Left lung (tissue), 10 donors: Measurements from ENCODE around the gene GPC5. TPM values are rescaled to one million over a fixed set of nuclear protein-coding genes. Genes with fewer than 3 reads are reported as not detected.
"Not testable (repeated sequence)": the region's sequence is repeated elsewhere in the genome, so short reads cannot be mapped to it uniquely, and the experiment has no call there.

Experiments used
- ATAC-seq: fragments of 200-7000 bp; cut with Tn5 transposase; one replicate; pipeline ENCODE4 v1.9.1; 2020; ENCODE audit warnings: moderate library complexity
- DNase-seq, 4 donors: peaks; one replicate each; pipeline ENCODE4 v3.0.0-alpha.2; 2013 to 2020
- H3K27ac ChIP-seq, 2 donors: fragments of 200-600 bp; sonication (generic) in 1 of 2; one replicate each; pipeline versions ENCODE4 v1.5.0 to v1.8.0; 2020 to 2021
- H3K27me3 ChIP-seq, 2 donors: fragments of 200-600 bp; sonication (generic) in 1 of 2; one replicate each; pipeline versions ENCODE4 v1.5.0 to v1.8.0; 2020 to 2021
- H3K36me3 ChIP-seq, 2 donors: fragments of 200-600 bp; sonication (generic) in 1 of 2; one replicate each; pipeline versions ENCODE4 v1.5.0 to v1.8.0; 2020 to 2021
- H3K4me1 ChIP-seq, 2 donors: fragments of 200-600 bp; one replicate each; pipeline ENCODE4 v1.8.0; 2021
- H3K4me3 ChIP-seq, 2 donors: fragments of 200-600 bp; sonication (generic) in 1 of 2; one replicate each; pipeline versions ENCODE4 v1.5.0 to v1.8.0; 2020 to 2021; ENCODE audit warnings: mild to moderate bottlenecking in 1 of 2
- H3K9me3 ChIP-seq, 2 donors: fragments of 200-600 bp; sonication (generic) in 1 of 2; one replicate each; pipeline versions ENCODE4 v1.5.0 to v1.8.0; 2020 to 2021
- intact Hi-C, 2 donors: fragments of 100-400 bp; cut with DNase I; formaldehyde crosslinking; loops; one replicate each; pipeline versions ENCODE4 v1.11.2 to v1.14.2; 2022
- polyA plus RNA-seq, 6 donors: library from polyadenylated mRNA; unstranded; fragments of 120-200 nt; gene quantifications; one replicate each; pipeline ENCODE4 v1.2.1, GENCODE V29; 2013; ENCODE audit not compliant: insufficient read length in 6 of 6
- total RNA-seq, 2 donors: library from RNA; stranded (reverse); fragmentation: NEBNext Ultra II Directional; extraction: Animal tissue kit (Norgen Biotek cat#: 25700); gene quantifications; one replicate each; pipeline ENCODE4 v1.2.1, GENCODE V29; 2021
- TF ChIP-seq, protein P1 (sequence below), 2 donors: fragments of 200-600 bp; sonication (generic) in 1 of 2; IDR thresholded peaks; one replicate each; pipeline versions ENCODE4 v1.5.0 to v1.8.0; 2021; ENCODE audit warnings: antibody characterized with exemption in 2 of 2
- donor health status: DM: no; HTN: yes; CAD: no.
- donor health status: DM: no; HTN: no; CAD: no.

The GPC5 gene
- total and polyA plus RNA-seq, 8 donors = 9.2 to 19.5 (median 11.5) TPM

DNA sequence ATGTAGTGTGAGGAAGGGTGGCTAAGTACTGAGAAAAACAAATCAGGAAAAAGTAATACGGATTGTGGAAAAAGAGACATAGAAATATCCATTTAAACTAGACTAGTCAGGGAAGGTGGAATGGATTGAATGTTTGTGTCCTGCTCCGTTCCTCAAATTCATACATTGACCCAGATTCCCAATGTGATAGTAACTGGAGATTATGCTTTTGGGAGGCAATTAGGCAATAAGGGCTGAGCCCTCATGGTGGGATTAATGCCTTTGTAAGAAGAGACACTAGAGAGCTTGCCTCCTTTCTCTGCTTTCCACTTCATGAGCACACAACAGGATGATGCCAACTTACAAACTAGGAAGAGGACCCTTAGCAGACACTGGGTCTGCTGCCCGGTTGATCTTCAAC lies 1063.0 kb downstream of the GPC5 start:
- H3K4me3 ChIP-seq = no peak overlapping the region
- no peaks in the 10 kb centered on the region for H3K36me3 ChIP-seq
- H3K27me3 ChIP-seq = no peaks in the 10 kb centered on the region
- intact Hi-C loops = no loop called here
- H3K9me3 ChIP-seq = no peaks in the 10 kb centered on the region
- H3K4me1 ChIP-seq = no peaks in the 10 kb centered on the region
- ATAC-seq (no peak), DNase-seq (no peak)
- no peak overlapping the region for H3K27ac ChIP-seq
- TF ChIP-seq, protein P1, sequence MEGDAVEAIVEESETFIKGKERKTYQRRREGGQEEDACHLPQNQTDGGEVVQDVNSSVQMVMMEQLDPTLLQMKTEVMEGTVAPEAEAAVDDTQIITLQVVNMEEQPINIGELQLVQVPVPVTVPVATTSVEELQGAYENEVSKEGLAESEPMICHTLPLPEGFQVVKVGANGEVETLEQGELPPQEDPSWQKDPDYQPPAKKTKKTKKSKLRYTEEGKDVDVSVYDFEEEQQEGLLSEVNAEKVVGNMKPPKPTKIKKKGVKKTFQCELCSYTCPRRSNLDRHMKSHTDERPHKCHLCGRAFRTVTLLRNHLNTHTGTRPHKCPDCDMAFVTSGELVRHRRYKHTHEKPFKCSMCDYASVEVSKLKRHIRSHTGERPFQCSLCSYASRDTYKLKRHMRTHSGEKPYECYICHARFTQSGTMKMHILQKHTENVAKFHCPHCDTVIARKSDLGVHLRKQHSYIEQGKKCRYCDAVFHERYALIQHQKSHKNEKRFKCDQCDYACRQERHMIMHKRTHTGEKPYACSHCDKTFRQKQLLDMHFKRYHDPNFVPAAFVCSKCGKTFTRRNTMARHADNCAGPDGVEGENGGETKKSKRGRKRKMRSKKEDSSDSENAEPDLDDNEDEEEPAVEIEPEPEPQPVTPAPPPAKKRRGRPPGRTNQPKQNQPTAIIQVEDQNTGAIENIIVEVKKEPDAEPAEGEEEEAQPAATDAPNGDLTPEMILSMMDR (IDR thresholded peaks at IDR 0.05) = no peak

- ATAC-seq (no peak), DNase-seq (no peak)
- no peaks in the 10 kb centered on the region for H3K4me1 ChIP-seq
- no peak overlapping the region for H3K27ac ChIP-seq
- TF ChIP-seq, protein P1 (IDR thresholded peaks at IDR 0.05) = no peak
- H3K9me3 ChIP-seq = no peaks in the 10 kb centered on the region
- H3K27me3 ChIP-seq = no peaks in the 10 kb centered on the region
- intact Hi-C loops = no loop called here
- no peak overlapping the region for H3K4me3 ChIP-seq
- no peaks in the 10 kb centered on the region for H3K36me3 ChIP-seq
Measured at GRCh38 chr13:92461831-92462230, 1063.4 kb downstream of the GPC5 start.

DNA sequence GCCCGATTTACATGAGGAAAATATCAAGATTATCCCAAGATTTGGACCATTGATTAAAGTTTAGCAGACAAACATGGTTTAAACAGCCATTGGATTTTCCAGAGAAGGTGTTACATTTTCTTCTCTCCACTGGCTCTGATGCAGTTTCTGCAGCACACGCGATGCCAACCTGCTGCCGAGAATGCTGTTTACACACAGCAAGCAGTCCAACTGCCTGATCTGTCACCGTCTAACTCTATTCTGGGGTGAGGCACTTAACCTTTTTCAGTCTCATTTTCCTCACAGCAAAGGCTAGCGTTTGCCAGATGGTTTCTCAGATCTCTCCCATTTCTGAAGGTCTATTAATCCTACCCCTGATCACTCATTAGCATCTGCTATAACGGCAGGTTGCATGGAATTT lies 1064.7 kb downstream of the GPC5 start:
- ATAC-seq (peak; percentile 50), DNase-seq (peak in 1 of 4 donors; percentile 5)
- H3K36me3 ChIP-seq = no peaks in the 10 kb centered on the region
- H3K9me3 ChIP-seq = no peaks in the 10 kb centered on the region
- intact Hi-C loops = no loop called here
- no peak overlapping the region for H3K27ac ChIP-seq
- H3K4me1 ChIP-seq = no peaks in the 10 kb centered on the region
- TF ChIP-seq, protein P1 (IDR thresholded peaks at IDR 0.05) = no peak
- H3K27me3 ChIP-seq = no peaks in the 10 kb centered on the region
- no peak overlapping the region for H3K4me3 ChIP-seq

GRCh38 chr13:92473765-92474475 lies 1075.5 kb downstream of the GPC5 start:
- Histone ChIP-seq H3K4me3 (no peak overlapping the region), H3K4me1 (no peaks in the 10 kb centered on the region), H3K27me3 (no peaks in the 10 kb centered on the region), H3K27ac (no peak overlapping the region), H3K36me3 (no peaks in the 10 kb centered on the region), H3K9me3 (no peaks in the 10 kb centered on the region)
- intact Hi-C loops = no loop called here
- TF ChIP-seq, protein P1 (IDR thresholded peaks at IDR 0.05) = no peak
- no peak for DNase-seq
- ATAC-seq = no peak

DNA sequence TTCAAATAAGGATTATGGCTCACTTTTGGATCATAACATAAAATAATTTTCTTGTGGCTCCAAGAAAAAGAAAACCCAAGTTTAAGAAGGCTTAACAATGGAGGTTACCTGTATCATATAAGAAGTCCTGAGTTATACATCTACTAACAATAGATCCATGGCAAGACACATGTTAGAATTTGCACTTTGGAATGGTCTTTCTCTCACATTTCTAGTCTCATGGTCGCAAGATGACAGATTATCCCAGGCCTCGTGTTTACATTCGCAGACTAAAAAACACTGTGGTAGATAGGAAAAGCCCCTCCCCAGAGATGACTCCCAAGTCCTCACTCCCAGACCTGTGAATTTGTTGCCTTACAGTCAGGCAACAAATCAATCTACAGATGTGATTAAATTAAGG lies 1082.0 kb downstream of the GPC5 start:
- no peak overlapping the region for H3K27ac ChIP-seq
- intact Hi-C loops = no loop called here
- peaks cover 0 to 5% of the 10 kb centered on the region in 2 donors for H3K9me3 ChIP-seq
- no peak for ATAC-seq
- TF ChIP-seq, protein P1 (IDR thresholded peaks at IDR 0.05) = no peak
- no peaks in the 10 kb centered on the region for H3K27me3 ChIP-seq
- H3K4me1 ChIP-seq = no peaks in the 10 kb centered on the region
- no peak for DNase-seq
- no peaks in the 10 kb centered on the region for H3K36me3 ChIP-seq
- no peak overlapping the region for H3K4me3 ChIP-seq

- H3K9me3 ChIP-seq, intact Hi-C loops, H3K27ac ChIP-seq, ATAC-seq, H3K27me3 ChIP-seq, H3K36me3 ChIP-seq, DNase-seq, H3K4me3 ChIP-seq, H3K4me1 ChIP-seq: not testable (repeated sequence)
Measured at GRCh38 chr13:92482790-92483189, 1084.4 kb downstream of the GPC5 start.
